ENCODE measurements around the gene XAF1.
"Not testable (repeated sequence)": the region's sequence is repeated elsewhere in the genome, so short reads cannot be mapped to it uniquely, and the experiment has no call there.

The XAF1 gene

GRCh38 chr17:6749519-6749918 lies 6.3 kb upstream of the XAF1 start:
- DNase-seq (ENCODE audit: insufficient read length, low spot score): no peak
- no peak for FAIRE-seq
- no peak for TF ChIP-seq POLR2A (IDR thresholded peaks at IDR 0.05; ENCODE audit: low read depth, low read length)
- no peak for TF ChIP-seq PAX5 (IDR thresholded peaks at IDR 0.05; ENCODE audit: insufficient read depth, low read length, severe bottlenecking)
- no peak for TF ChIP-seq SPI1 (IDR thresholded peaks at IDR 0.05; ENCODE audit: low read depth, low read length)
- TF ChIP-seq TAF1 (IDR thresholded peaks at IDR 0.05; ENCODE audit: low read depth, low read length): no peak
- no peak for TF ChIP-seq POLR2AphosphoS5 (IDR thresholded peaks at IDR 0.05; ENCODE audit: low read depth, low read length)
- no peak for TF ChIP-seq POU2F2 (IDR thresholded peaks at IDR 0.05; ENCODE audit: low read depth, low read length)

GRCh38 chr17:6752068-6752909 lies 3.6 kb upstream of the XAF1 start:
- DNase-seq (ENCODE audit: insufficient read length, low spot score) (no peak), FAIRE-seq (peak; percentile 75)
- TF ChIP-seq SPI1 (IDR thresholded peaks at IDR 0.05; ENCODE audit: low read depth, low read length): no peak
- TF ChIP-seq POU2F2 (IDR thresholded peaks at IDR 0.05; ENCODE audit: low read depth, low read length): no peak
- no peak for TF ChIP-seq POLR2AphosphoS5 (IDR thresholded peaks at IDR 0.05; ENCODE audit: low read depth, low read length)
- no peak for TF ChIP-seq POLR2A (IDR thresholded peaks at IDR 0.05; ENCODE audit: low read depth, low read length)
- no peak for TF ChIP-seq TAF1 (IDR thresholded peaks at IDR 0.05; ENCODE audit: low read depth, low read length)
- TF ChIP-seq PAX5 (IDR thresholded peaks at IDR 0.05; ENCODE audit: insufficient read depth, low read length, severe bottlenecking): no peak

- FAIRE-seq: no peak
- TF ChIP-seq POLR2A (IDR thresholded peaks at IDR 0.05; ENCODE audit: low read depth, low read length) (0 out of 2 replicates have a peak, but pooled peaks have one; percentile 22), POLR2AphosphoS5 (IDR thresholded peaks at IDR 0.05; ENCODE audit: low read depth, low read length) (no peak), SPI1 (IDR thresholded peaks at IDR 0.05; ENCODE audit: low read depth, low read length) (no peak), POU2F2 (IDR thresholded peaks at IDR 0.05; ENCODE audit: low read depth, low read length) (no peak)
- peak; percentile 24 for DNase-seq (ENCODE audit: insufficient read length, low spot score)
These were observed 2.8 kb upstream of the XAF1 start for GRCh38 chr17:6753006-6753445.

GRCh38 chr17:6753546-6753945 lies 2.3 kb upstream of the XAF1 start:
- TF ChIP-seq POU2F2 (IDR thresholded peaks at IDR 0.05; ENCODE audit: low read depth, low read length) (no peak), POLR2A (IDR thresholded peaks at IDR 0.05; ENCODE audit: low read depth, low read length) (no peak), PAX5 (IDR thresholded peaks at IDR 0.05; ENCODE audit: insufficient read depth, low read length, severe bottlenecking) (no peak), TAF1 (IDR thresholded peaks at IDR 0.05; ENCODE audit: low read depth, low read length) (no peak), SPI1 (IDR thresholded peaks at IDR 0.05; ENCODE audit: low read depth, low read length) (no peak), POLR2AphosphoS5 (IDR thresholded peaks at IDR 0.05; ENCODE audit: low read depth, low read length) (no peak)
- DNase-seq (ENCODE audit: insufficient read length, low spot score): no peak
- FAIRE-seq: peak; percentile 38

- no peak for DNase-seq (ENCODE audit: insufficient read length, low spot score)
- peak; percentile 28 for FAIRE-seq
- TF ChIP-seq TAF1 (IDR thresholded peaks at IDR 0.05; ENCODE audit: low read depth, low read length): no peak
These were observed 565 bp upstream of the XAF1 start for GRCh38 chr17:6755281-6755680.

- TF ChIP-seq POLR2AphosphoS5 (IDR thresholded peaks at IDR 0.05; ENCODE audit: low read depth, low read length): peak; percentile 39; the same call in 1 of the 2 replicates
- TF ChIP-seq PAX5 (IDR thresholded peaks at IDR 0.05; ENCODE audit: insufficient read depth, low read length, severe bottlenecking): no peak
- no peak for TF ChIP-seq POU2F2 (IDR thresholded peaks at IDR 0.05; ENCODE audit: low read depth, low read length)
- DNase-seq (ENCODE audit: insufficient read length, low spot score): no peak
- FAIRE-seq: peak; percentile 48
These were observed 682 bp downstream of the XAF1 start for GRCh38 chr17:6756425-6757031.

GRCh38 chr17:6757747-6758146 lies 1.9 kb downstream of the XAF1 start:
- peak; percentile 16 for FAIRE-seq
- no peak for DNase-seq (ENCODE audit: insufficient read length, low spot score)
- no peak for TF ChIP-seq POLR2A (IDR thresholded peaks at IDR 0.05; ENCODE audit: low read depth, low read length)
- no peak for TF ChIP-seq SPI1 (IDR thresholded peaks at IDR 0.05; ENCODE audit: low read depth, low read length)
- no peak for TF ChIP-seq PAX5 (IDR thresholded peaks at IDR 0.05; ENCODE audit: insufficient read depth, low read length, severe bottlenecking)
- no peak for TF ChIP-seq POLR2AphosphoS5 (IDR thresholded peaks at IDR 0.05; ENCODE audit: low read depth, low read length)
- TF ChIP-seq POU2F2 (IDR thresholded peaks at IDR 0.05; ENCODE audit: low read depth, low read length): no peak
- TF ChIP-seq TAF1 (IDR thresholded peaks at IDR 0.05; ENCODE audit: low read depth, low read length): no peak

GRCh38 chr17:6761779-6762178 lies 5.9 kb downstream of the XAF1 start:
- TF ChIP-seq PAX5 (IDR thresholded peaks at IDR 0.05; ENCODE audit: insufficient read depth, low read length, severe bottlenecking) (no peak), POLR2AphosphoS5 (IDR thresholded peaks at IDR 0.05; ENCODE audit: low read depth, low read length) (no peak), TAF1 (IDR thresholded peaks at IDR 0.05; ENCODE audit: low read depth, low read length) (no peak), POU2F2 (IDR thresholded peaks at IDR 0.05; ENCODE audit: low read depth, low read length) (no peak), POLR2A (IDR thresholded peaks at IDR 0.05; ENCODE audit: low read depth, low read length) (no peak), SPI1 (IDR thresholded peaks at IDR 0.05; ENCODE audit: low read depth, low read length) (no peak)
- FAIRE-seq (no peak), DNase-seq (ENCODE audit: insufficient read length, low spot score) (no peak)

- no peak for TF ChIP-seq POLR2A (IDR thresholded peaks at IDR 0.05; ENCODE audit: low read depth, low read length)
- FAIRE-seq: no peak
These were observed 12.6 kb downstream of the XAF1 start for GRCh38 chr17:6768447-6768846.

GRCh38 chr17:6772016-6772415 lies 16.2 kb downstream of the XAF1 start:
- DNase-seq (ENCODE audit: insufficient read length, low spot score) (no peak), FAIRE-seq (no peak)
- TF ChIP-seq TAF1 (IDR thresholded peaks at IDR 0.05; ENCODE audit: low read depth, low read length) (no peak), POLR2AphosphoS5 (IDR thresholded peaks at IDR 0.05; ENCODE audit: low read depth, low read length) (no peak), PAX5 (IDR thresholded peaks at IDR 0.05; ENCODE audit: insufficient read depth, low read length, severe bottlenecking) (no peak), POLR2A (IDR thresholded peaks at IDR 0.05; ENCODE audit: low read depth, low read length) (no peak), POU2F2 (IDR thresholded peaks at IDR 0.05; ENCODE audit: low read depth, low read length) (no peak), SPI1 (IDR thresholded peaks at IDR 0.05; ENCODE audit: low read depth, low read length) (no peak)

More at GRCh38 chr17:6768447-6768846, 12.6 kb downstream of the XAF1 start:
- no peak for DNase-seq (ENCODE audit: insufficient read length, low spot score)

- not testable (repeated sequence) for FAIRE-seq; DNase-seq (ENCODE audit: insufficient read length, low spot score)
These were observed 19.1 kb downstream of the XAF1 start for GRCh38 chr17:6774906-6775305.

Measured in GM12891 (cell line).